WTC11 (cell line): ENCODE results near the gene BMP3. TPM values are rescaled to one million over a fixed set of nuclear protein-coding genes. Genes with fewer than 3 reads are reported as not detected.
A peak's percentile ranks its signal among the peaks of the same experiment; 100 is the strongest.

Experiments used
- ATAC-seq: fragments of 200-7000 bp; cut with Tn5 transposase; 2 replicates; pipeline ENCODE4 v1.10.0; 2021; ENCODE audit warnings: mild to moderate bottlenecking, moderate library complexity
- Bru-seq: library from RNA; stranded (reverse); fragments of 400-500 nt; gene quantifications from one replicate; lab custom pipeline; 2021; lab: Mats Ljungman, UMichigan
- CTCF ChIA-PET: fragments of 300-600 bp; sonication (Branson Sonifier 250); formaldehyde crosslinking; loops from one replicate; lab custom pipeline; 2021; ENCODE audit warnings: antibody characterized with exemption; lab: Charles Lee
- POLR2A ChIA-PET: fragments of 350-600 bp; sonication (Branson Sonifier 250); formaldehyde crosslinking; loops from one replicate; lab custom pipeline; 2021; ENCODE audit warnings: antibody characterized with exemption; lab: Charles Lee
- DNase-seq: peaks from one replicate; pipeline ENCODE4 v3.0.0; 2021; ENCODE audit warnings: low spot score
- H3K27ac Mint-ChIP-seq: 2 replicates; pipeline ENCODE4 v1.8.0; 2021; ENCODE audit warnings: mixed read lengths
- H3K27me3 Mint-ChIP-seq: 2 replicates; pipeline ENCODE4 v1.8.0; 2021; ENCODE audit warnings: low read depth, mild to moderate bottlenecking, moderate library complexity, mixed read lengths
- H3K36me3 Mint-ChIP-seq: 2 replicates; pipeline ENCODE4 v1.8.0; 2021; ENCODE audit warnings: mixed read lengths
- H3K4me1 Mint-ChIP-seq: 2 replicates; pipeline ENCODE4 v1.8.0; 2022; ENCODE audit warnings: mixed read lengths
- H3K4me3 Mint-ChIP-seq: 2 replicates; pipeline ENCODE4 v1.8.0; 2021; ENCODE audit warnings: mild to moderate bottlenecking, moderate library complexity, mixed read lengths
- H3K9me3 Mint-ChIP-seq: 2 replicates; pipeline ENCODE4 v1.8.0; 2021; ENCODE audit warnings: mixed read lengths
- CBFB ChIP-seq: sonication (generic); formaldehyde crosslinking; IDR thresholded peaks from 2 replicates; pipeline ENCODE4 v1.8.1; 2022; ENCODE audit warnings: mild to moderate bottlenecking, low read depth, missing genetic modification reagents
- GTF2I ChIP-seq: fragments of 250-450 bp; sonication (Bioruptor Pico); conservative IDR thresholded peaks from 2 replicates; pipeline ENCODE4 v1.4.0; 2021; ENCODE audit warnings: mild to moderate bottlenecking
- JAZF1 ChIP-seq: fragments of 250-450 bp; sonication (Bioruptor Pico); IDR thresholded peaks from 2 replicates; pipeline ENCODE4 v1.9.0; 2021; ENCODE audit warnings: moderate library complexity, mild to moderate bottlenecking, inconsistent platforms
- KAT7 ChIP-seq: sonication (generic); formaldehyde crosslinking; IDR thresholded peaks from 2 replicates; pipeline ENCODE4 v1.8.1; 2023; ENCODE audit warnings: missing genetic modification reagents, mild to moderate bottlenecking, borderline replicate concordance
- NFYB ChIP-seq: sonication (generic); formaldehyde crosslinking; conservative IDR thresholded peaks from 2 replicates; pipeline ENCODE4 v1.8.0; 2022; ENCODE audit warnings: low read depth, missing genetic modification reagents
- SMAD3 ChIP-seq: sonication (generic); formaldehyde crosslinking; IDR thresholded peaks from 2 replicates; pipeline ENCODE4 v1.8.0; 2022; ENCODE audit warnings: missing genetic modification reagents, mild to moderate bottlenecking, borderline replicate concordance
- SOX15 ChIP-seq: fragments of 250-450 bp; sonication (Bioruptor Pico); IDR thresholded peaks from 2 replicates; pipeline ENCODE4 v1.9.0; 2021; ENCODE audit warnings: mild to moderate bottlenecking
- SP1 ChIP-seq: sonication (generic); formaldehyde crosslinking; conservative IDR thresholded peaks from 2 replicates; pipeline ENCODE4 v1.8.1; 2022; ENCODE audit warnings: missing genetic modification reagents
- ZBTB21 ChIP-seq: sonication (generic); formaldehyde crosslinking; IDR thresholded peaks from 2 replicates; pipeline ENCODE4 v1.8.1; 2023; ENCODE audit warnings: mild to moderate bottlenecking, missing genetic modification reagents, borderline replicate concordance
- ZNF121 ChIP-seq: sonication (generic); formaldehyde crosslinking; IDR thresholded peaks from 2 replicates; pipeline ENCODE4 v1.8.0; 2023; ENCODE audit warnings: missing genetic modification reagents
- long read RNA-seq, 3 experiments: library from RNA in 1 of 3; library from capped mRNA in 1 of 3; library from polyadenylated mRNA in 1 of 3; unstranded in 2 of 3; stranded (forward) in 1 of 3; transcript quantifications; one replicate each; pipeline ENCODE4 v2.0.0, GENCODE V29; 2021
- total RNA-seq: library from RNA; stranded (reverse); gene quantifications from 3 replicates; pipeline ENCODE4 v1.2.3, GENCODE V29; 2021
- TF ChIP-seq, protein P1 (sequence below): sonication (generic); formaldehyde crosslinking; IDR thresholded peaks from 2 replicates; pipeline ENCODE4 v1.8.1; 2023; ENCODE audit warnings: mild to moderate bottlenecking, missing genetic modification reagents, moderate library complexity
- TF ChIP-seq, protein P2 (sequence below): sonication (generic); formaldehyde crosslinking; conservative IDR thresholded peaks from 2 replicates; pipeline ENCODE4 v1.8.1; 2022; ENCODE audit warnings: mild to moderate bottlenecking, missing genetic modification reagents
- TF ChIP-seq, protein P3 (sequence below): sonication (generic); formaldehyde crosslinking; IDR thresholded peaks from 2 replicates; pipeline ENCODE4 v1.8.1; 2022; ENCODE audit warnings: mild to moderate bottlenecking, moderate library complexity, missing genetic modification reagents
- TF ChIP-seq, protein P4 (sequence below): fragments of 250-450 bp; sonication (Bioruptor Pico); conservative IDR thresholded peaks from 2 replicates; pipeline ENCODE4 v1.9.0; 2021; ENCODE audit warnings: mild to moderate bottlenecking
- TF ChIP-seq, protein P5 (sequence below): sonication (generic); formaldehyde crosslinking; IDR thresholded peaks from 2 replicates; pipeline ENCODE4 v1.8.0; 2023; ENCODE audit warnings: missing genetic modification reagents, mild to moderate bottlenecking, borderline replicate concordance

BMP3 gene, protein sequence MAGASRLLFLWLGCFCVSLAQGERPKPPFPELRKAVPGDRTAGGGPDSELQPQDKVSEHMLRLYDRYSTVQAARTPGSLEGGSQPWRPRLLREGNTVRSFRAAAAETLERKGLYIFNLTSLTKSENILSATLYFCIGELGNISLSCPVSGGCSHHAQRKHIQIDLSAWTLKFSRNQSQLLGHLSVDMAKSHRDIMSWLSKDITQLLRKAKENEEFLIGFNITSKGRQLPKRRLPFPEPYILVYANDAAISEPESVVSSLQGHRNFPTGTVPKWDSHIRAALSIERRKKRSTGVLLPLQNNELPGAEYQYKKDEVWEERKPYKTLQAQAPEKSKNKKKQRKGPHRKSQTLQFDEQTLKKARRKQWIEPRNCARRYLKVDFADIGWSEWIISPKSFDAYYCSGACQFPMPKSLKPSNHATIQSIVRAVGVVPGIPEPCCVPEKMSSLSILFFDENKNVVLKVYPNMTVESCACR
- total RNA-seq (0.53 to 0.55 TPM (median 0.55 TPM) in 3 replicates), Bru-seq, nascent RNA (percentile 33 among the genes with signal in this experiment)
- long read RNA-seq, experiment 1, full-length matches to known transcripts = 4 of 4 reads
- long read RNA-seq, experiment 1, partial matches to known transcripts = 0 of 4 reads
- long read RNA-seq, experiment 1, other reads (novel, unspliced or antisense) = 0 of 4 reads
- long read RNA-seq, experiment 2, full-length matches to known transcripts = 1 of 2 reads
- long read RNA-seq, experiment 2, partial matches to known transcripts = 0 of 2 reads
- long read RNA-seq, experiment 2, other reads (novel, unspliced or antisense) = 1 of 2 reads
- long read RNA-seq, experiment 3 = 0 reads

DNA sequence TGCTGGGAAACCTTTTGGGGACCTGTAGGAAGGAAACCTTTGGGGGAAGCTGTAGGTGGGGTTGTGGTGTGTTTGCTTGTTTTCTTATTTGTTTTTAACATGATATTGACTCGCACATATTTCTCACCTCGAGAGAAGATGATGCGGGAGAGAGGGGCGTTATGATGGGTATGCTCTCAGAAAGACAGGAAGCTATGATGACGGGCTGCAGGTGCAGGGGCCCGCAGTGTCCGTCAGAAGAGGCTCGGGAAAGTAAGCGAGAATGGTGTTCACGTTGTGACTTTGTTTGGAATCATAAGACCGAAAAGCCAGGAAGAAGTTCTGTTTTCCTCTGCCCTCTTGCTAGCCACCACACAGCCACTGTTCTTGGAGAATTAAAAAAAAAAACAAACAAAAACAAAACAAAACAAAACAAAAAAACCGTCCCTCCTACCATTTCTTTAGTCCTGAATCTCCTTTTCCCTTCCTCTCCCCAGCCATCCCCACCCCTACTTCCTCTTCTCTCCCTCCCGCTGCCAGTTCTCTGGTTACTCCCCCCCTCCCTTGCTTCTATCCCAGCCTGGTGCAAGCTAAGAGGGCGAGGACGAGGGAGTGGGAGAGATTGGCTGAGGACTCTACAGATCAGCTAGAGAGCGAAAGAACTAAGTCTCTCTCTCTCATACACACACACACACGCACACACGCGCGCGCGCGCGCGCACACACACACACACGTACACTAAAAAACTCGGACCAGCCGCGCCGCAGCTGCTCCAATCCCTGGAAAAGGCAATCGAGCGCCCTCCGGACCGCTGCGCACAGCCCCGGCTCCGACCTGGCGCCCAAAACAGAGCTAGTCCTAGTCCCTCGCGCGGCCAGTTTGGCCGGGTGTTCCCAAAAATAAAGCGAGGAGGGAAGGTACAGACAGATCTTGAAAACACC lies at the start of gene BMP3:
BMP3 (plus strand) TSS at position 648 of the 920 bp plus-strand sequence. CDS start 577 bp downstream, outside the sequence.
- peak within 1 kb of the TSS; percentile 97 for H3K4me3 Mint-ChIP-seq
- H3K27ac Mint-ChIP-seq = no peak within 1 kb of the TSS
- no peaks in the 10 kb centered on the region for H3K9me3 Mint-ChIP-seq
- TF ChIP-seq GTF2I (CRISPR knock-in tag) (no peak), KAT7 (no peak)
- TF ChIP-seq, protein P1, sequence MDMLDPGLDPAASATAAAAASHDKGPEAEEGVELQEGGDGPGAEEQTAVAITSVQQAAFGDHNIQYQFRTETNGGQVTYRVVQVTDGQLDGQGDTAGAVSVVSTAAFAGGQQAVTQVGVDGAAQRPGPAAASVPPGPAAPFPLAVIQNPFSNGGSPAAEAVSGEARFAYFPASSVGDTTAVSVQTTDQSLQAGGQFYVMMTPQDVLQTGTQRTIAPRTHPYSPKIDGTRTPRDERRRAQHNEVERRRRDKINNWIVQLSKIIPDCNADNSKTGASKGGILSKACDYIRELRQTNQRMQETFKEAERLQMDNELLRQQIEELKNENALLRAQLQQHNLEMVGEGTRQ (CRISPR knock-in tag) = 0 out of 2 replicates have a peak, but pooled peaks have one; percentile 2
- TF ChIP-seq, protein P2, sequence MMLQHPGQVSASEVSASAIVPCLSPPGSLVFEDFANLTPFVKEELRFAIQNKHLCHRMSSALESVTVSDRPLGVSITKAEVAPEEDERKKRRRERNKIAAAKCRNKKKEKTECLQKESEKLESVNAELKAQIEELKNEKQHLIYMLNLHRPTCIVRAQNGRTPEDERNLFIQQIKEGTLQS (CRISPR knock-in tag) = no peak
- TF ChIP-seq, protein P3, sequence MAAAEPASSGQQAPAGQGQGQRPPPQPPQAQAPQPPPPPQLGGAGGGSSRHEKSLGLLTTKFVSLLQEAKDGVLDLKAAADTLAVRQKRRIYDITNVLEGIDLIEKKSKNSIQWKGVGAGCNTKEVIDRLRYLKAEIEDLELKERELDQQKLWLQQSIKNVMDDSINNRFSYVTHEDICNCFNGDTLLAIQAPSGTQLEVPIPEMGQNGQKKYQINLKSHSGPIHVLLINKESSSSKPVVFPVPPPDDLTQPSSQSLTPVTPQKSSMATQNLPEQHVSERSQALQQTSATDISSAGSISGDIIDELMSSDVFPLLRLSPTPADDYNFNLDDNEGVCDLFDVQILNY (CRISPR knock-in tag) = 0 out of 2 replicates have a peak, but pooled peaks have one; percentile 13
- TF ChIP-seq, all 79 proteins: peak for 2
- Mint-ChIP-seq H3K27me3 (peaks cover 67% of the 10 kb centered on the region), H3K4me1 (peaks cover 35% of the 10 kb centered on the region), H3K36me3 (no peaks in the 10 kb centered on the region)
- ATAC-seq (peak; percentile 85), DNase-seq (peak; percentile 36)
- POLR2A ChIA-PET = interaction anchor here (1.2 kb wide), 2 partner anchors 668 to 828 kb away, joined by 3 read pairs; no protein-coding TSS in a partner anchor
- CTCF ChIA-PET = interaction anchor here (0.6 to 5.9 kb wide), 12 partner anchors 9 to 828 kb away, joined by 3 to 33 read pairs (median 4); no protein-coding TSS in a partner anchor

DNA sequence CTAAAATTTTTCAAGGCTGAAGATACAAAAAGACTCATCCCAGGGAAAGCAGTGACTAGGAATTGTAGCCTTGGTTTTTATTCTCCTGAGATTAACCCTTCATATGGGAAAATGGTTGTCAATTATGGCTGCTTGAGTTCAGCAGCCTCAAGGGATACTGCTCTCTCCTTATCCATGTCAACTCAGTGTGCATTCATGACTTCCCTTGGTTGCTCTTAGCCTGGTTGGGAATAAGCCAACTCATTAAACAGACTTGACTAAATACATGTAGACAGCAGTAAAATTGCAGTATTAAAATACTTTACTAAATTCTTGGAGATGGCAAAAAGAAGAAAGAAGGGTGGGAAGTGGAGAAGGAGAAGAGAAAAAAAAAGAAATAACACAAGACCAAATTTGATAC lies 44.5 kb upstream of the BMP3 start:
- ChIA-PET CTCF (no interaction called here), POLR2A (no interaction called here)
- H3K4me1 Mint-ChIP-seq = peaks cover 9% of the 10 kb centered on the region
- no peak for ATAC-seq
- H3K27ac Mint-ChIP-seq = no peak overlapping the region
- H3K36me3 Mint-ChIP-seq = no peaks in the 10 kb centered on the region
- H3K9me3 Mint-ChIP-seq = peaks cover 6% of the 10 kb centered on the region
- no peaks in the 10 kb centered on the region for H3K27me3 Mint-ChIP-seq
- no peak overlapping the region for H3K4me3 Mint-ChIP-seq
- DNase-seq = no peak
- TF ChIP-seq CBFB (no peak), ZNF121 (no peak), JAZF1 (CRISPR knock-in tag) (no peak), KAT7 (no peak), SMAD3 (CRISPR knock-in tag) (no peak), NFYB (CRISPR knock-in tag) (no peak), SOX15 (no peak), ZBTB21 (CRISPR knock-in tag) (no peak), SP1 (CRISPR knock-in tag) (no peak)
- TF ChIP-seq, protein P1 (CRISPR knock-in tag) = no peak
- TF ChIP-seq, protein P4, sequence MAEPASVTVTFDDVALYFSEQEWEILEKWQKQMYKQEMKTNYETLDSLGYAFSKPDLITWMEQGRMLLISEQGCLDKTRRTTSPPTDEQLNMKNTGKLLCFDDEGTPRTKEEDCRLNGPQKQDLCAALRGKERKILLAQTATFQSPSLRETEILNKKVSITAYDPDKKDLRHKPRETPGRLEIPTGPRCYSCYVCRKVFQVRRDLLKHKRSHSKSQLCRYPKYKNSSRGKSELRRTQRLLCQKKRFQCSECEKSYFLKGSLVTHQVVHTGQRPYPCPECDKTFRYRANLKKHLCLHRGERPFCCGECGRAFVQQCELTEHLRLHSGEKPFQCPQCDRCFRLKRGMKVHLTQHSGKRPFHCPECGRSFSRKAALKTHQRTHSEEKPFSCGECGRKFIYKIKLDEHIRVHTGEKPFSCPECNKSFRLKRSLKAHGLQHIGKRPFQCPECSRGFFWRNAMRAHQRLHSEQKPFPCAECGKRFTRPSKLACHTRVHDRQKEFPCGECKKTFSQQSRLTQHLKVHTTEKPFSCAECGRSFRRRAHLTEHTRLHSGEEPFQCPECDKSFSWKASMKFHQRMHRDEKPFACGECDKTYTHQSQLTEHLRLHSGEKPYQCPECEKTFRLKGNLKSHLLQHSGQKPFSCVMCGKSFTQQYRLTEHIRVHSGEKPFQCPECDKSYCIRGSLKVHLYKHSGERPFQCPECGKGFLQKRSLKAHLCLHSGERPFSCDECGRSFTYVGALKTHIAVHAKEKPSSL (CRISPR knock-in tag) = no peak
- TF ChIP-seq, protein P3 (CRISPR knock-in tag) = no peak
- TF ChIP-seq, protein P5, sequence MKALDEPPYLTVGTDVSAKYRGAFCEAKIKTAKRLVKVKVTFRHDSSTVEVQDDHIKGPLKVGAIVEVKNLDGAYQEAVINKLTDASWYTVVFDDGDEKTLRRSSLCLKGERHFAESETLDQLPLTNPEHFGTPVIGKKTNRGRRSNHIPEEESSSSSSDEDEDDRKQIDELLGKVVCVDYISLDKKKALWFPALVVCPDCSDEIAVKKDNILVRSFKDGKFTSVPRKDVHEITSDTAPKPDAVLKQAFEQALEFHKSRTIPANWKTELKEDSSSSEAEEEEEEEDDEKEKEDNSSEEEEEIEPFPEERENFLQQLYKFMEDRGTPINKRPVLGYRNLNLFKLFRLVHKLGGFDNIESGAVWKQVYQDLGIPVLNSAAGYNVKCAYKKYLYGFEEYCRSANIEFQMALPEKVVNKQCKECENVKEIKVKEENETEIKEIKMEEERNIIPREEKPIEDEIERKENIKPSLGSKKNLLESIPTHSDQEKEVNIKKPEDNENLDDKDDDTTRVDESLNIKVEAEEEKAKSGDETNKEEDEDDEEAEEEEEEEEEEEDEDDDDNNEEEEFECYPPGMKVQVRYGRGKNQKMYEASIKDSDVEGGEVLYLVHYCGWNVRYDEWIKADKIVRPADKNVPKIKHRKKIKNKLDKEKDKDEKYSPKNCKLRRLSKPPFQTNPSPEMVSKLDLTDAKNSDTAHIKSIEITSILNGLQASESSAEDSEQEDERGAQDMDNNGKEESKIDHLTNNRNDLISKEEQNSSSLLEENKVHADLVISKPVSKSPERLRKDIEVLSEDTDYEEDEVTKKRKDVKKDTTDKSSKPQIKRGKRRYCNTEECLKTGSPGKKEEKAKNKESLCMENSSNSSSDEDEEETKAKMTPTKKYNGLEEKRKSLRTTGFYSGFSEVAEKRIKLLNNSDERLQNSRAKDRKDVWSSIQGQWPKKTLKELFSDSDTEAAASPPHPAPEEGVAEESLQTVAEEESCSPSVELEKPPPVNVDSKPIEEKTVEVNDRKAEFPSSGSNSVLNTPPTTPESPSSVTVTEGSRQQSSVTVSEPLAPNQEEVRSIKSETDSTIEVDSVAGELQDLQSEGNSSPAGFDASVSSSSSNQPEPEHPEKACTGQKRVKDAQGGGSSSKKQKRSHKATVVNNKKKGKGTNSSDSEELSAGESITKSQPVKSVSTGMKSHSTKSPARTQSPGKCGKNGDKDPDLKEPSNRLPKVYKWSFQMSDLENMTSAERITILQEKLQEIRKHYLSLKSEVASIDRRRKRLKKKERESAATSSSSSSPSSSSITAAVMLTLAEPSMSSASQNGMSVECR (CRISPR knock-in tag) = no peak
- TF ChIP-seq, all 79 proteins: peak for 0
